Motor neuron (in vitro differentiated cells): ENCODE measurements around the gene MIEN1. TPM values are rescaled to one million over a fixed set of nuclear protein-coding genes. Genes with fewer than 3 reads are reported as not detected.
"Not testable (repeated sequence)": the region's sequence is repeated elsewhere in the genome, so short reads cannot be mapped to it uniquely, and the experiment has no call there.

ENCODE experiments used
- ATAC-seq, 8 experiments: fragments of 200-7000 bp; cut with Tn5 transposase; replicated peaks in 6 of 8; 2 replicates each; pipeline ENCODE4 v1.8.0; 2021; ENCODE audit warnings: mild to moderate bottlenecking in 8 of 8, moderate library complexity in 8 of 8
- H3K27ac ChIP-seq, 2 donors: fragments of 250-450 bp; sonication (Bioruptor Pico); 2 replicates each; pipeline ENCODE4 v1.9.0; 2021; ENCODE audit warnings: antibody characterized with exemption in 2 of 2, mild to moderate bottlenecking in 2 of 2, moderate library complexity in 1 of 2
- H3K4me1 ChIP-seq, 2 donors: fragments of 250-450 bp; sonication (Bioruptor Pico); replicated peaks in 1 of 2; 2 replicates each; pipeline ENCODE4 v1.6.1; 2021; ENCODE audit warnings: antibody characterized with exemption in 2 of 2, mild to moderate bottlenecking in 2 of 2, moderate library complexity in 1 of 2
- H3K4me3 ChIP-seq, 5 donors: fragments of 250-450 bp; sonication (Bioruptor Pico); 2 replicates each; pipeline ENCODE4 v1.9.0; 2021; ENCODE audit warnings: antibody characterized with exemption in 5 of 5, mild to moderate bottlenecking in 5 of 5, moderate library complexity in 4 of 5
- WGBS, 10 experiments: fragments of 450-650 bp; shearing (Covaris generic); methylation state at CpG; one replicate each; pipeline ENCODE4 v1.0.0; 2022; 5-methylcytosine and 5-hydroxymethylcytosine counted together
- in situ Hi-C, 9 experiments: fragments of 400-800 bp; cut with MboI; loops; one replicate each; pipeline ENCODE4 v1.15.0; 2021; ENCODE audit warnings: low sequenced_read_pairs in 9 of 9, low pct_unique_long_range_greater_than_20kb in 2 of 9; ENCODE audit not compliant: unreplicated experiment in 9 of 9
- total RNA-seq, 8 experiments: library from RNA; unstranded; fragments of 300-600 nt; gene quantifications; 2 replicates each; pipeline versions ENCODE4 v1.2.3 to v1.2.4, GENCODE V29; 2022

Gene MIEN1
- total RNA-seq, 8 experiments from 2014 or later, result 27.2 to 59.3 (median 40.5) TPM

- Histone ChIP-seq H3K4me3 (no peak overlapping the region), H3K27ac (no peak overlapping the region), H3K4me1 (peaks cover 0 to 13% of the 10 kb centered on the region in 2 donors)
- in situ Hi-C loops, result no loop called here
- ATAC-seq, result no peak
- 73 to 100% (median 100%) methylated on average over 1 to 3 of the region's 12 CpGs; no CpG with 5 or more reads in 6 of the 10 experiments for WGBS, 10 experiments
Observed at GRCh38 chr17:39705786-39706348, 24.5 kb downstream of the MIEN1 start.

- 0 to 89% (median 69%) methylated on average over 1 to 3 of the region's 11 CpGs; no CpG with 5 or more reads in 5 of the 10 experiments for WGBS, 10 experiments
- Histone ChIP-seq H3K4me3 (no peak overlapping the region), H3K4me1 (peaks cover 0 to 13% of the 10 kb centered on the region in 2 donors), H3K27ac (no peak overlapping the region)
- in situ Hi-C loops, result no loop called here
- ATAC-seq, result no peak
Observed at GRCh38 chr17:39704821-39705551, 25.3 kb downstream of the MIEN1 start.

GRCh38 chr17:39703913-39704312 lies 26.4 kb downstream of the MIEN1 start:
- H3K4me1 ChIP-seq, result peaks cover 0 to 19% of the 10 kb centered on the region in 2 donors
- WGBS, 10 experiments, result 50 to 95% (median 89%) methylated on average over 2 to 5 of the region's 5 CpGs; no CpG with 5 or more reads in 4 of the 10 experiments
- no peak overlapping the region for H3K4me3 ChIP-seq
- in situ Hi-C loops, result no loop called here
- no peak for ATAC-seq
- no peak overlapping the region for H3K27ac ChIP-seq

GRCh38 chr17:39702901-39703893 lies 27.1 kb downstream of the MIEN1 start:
- Histone ChIP-seq H3K27ac (no peak overlapping the region), H3K4me1 (peaks cover 0 to 19% of the 10 kb centered on the region in 2 donors), H3K4me3 (no peak overlapping the region)
- ATAC-seq, result peak in 2 of 8 experiments; percentile 12 to 23
- 43 to 83% (median 75%) methylated on average over 1 to 6 of the region's 12 CpGs; no CpG with 5 or more reads in 4 of the 10 experiments for WGBS, 10 experiments
- in situ Hi-C loops, result no loop called here

GRCh38 chr17:39701784-39702422 lies 28.4 kb downstream of the MIEN1 start:
- whole genome bisulfite sequencing, 10 experiments, result 0 to 85% (median 69%) methylated on average over 1 to 3 of the region's 4 CpGs; no CpG with 5 or more reads in 2 of the 10 experiments
- H3K27ac ChIP-seq, result no peak overlapping the region
- no peak for ATAC-seq
- peaks cover 0 to 19% of the 10 kb centered on the region in 2 donors for H3K4me1 ChIP-seq
- in situ Hi-C loops, result no loop called here
- H3K4me3 ChIP-seq, result no peak overlapping the region

- H3K4me1 ChIP-seq, result peaks cover 0 to 22% of the 10 kb centered on the region in 2 donors
- in situ Hi-C loops, result no loop called here
- no peak overlapping the region for H3K27ac ChIP-seq
- ATAC-seq, result no peak
- peak overlapping the region in 4 of 5 donors; percentile 38 to 50 (median 48) for H3K4me3 ChIP-seq
- WGBS, 10 experiments, result 0 to 50% (median 0%) methylated on average over 1 to 3 of the region's 10 CpGs; no CpG with 5 or more reads in 5 of the 10 experiments
Observed at GRCh38 chr17:39701012-39701783, 29.1 kb downstream of the MIEN1 start.

- H3K4me1 ChIP-seq, result peaks cover 6 to 30% of the 10 kb centered on the region in 2 donors
- in situ Hi-C loops, result no loop called here
- H3K27ac ChIP-seq, result peak overlapping the region in 1 of 2 donors; percentile 62
- peak; percentile 50 to 77 (median 62) for ATAC-seq
- peak overlapping the region; percentile 28 to 50 (median 47) for H3K4me3 ChIP-seq
- 0 to 13% (median 10%) methylated on average over 1 to 7 of the region's 57 CpGs; no CpG with 5 or more reads in 7 of the 10 experiments for WGBS, 10 experiments
Observed at GRCh38 chr17:39700148-39700987, 30.0 kb downstream of the MIEN1 start.

- H3K27ac ChIP-seq, result peak within 1 kb of the TSS in 1 of 2 donors; percentile 62
Observed at GRCh38 chr17:39699818-39700147, 30.5 kb downstream of the MIEN1 start, which contains the start of gene ERBB2. Gene ERBB2 (plus strand): TSS chr17:39700064. CDS start chr17:39700239, 175 bp downstream.

GRCh38 chr17:39699157-39699817 lies 31.0 kb downstream of the MIEN1 start:
- H3K27ac ChIP-seq, ATAC-seq, in situ Hi-C loops: not testable (repeated sequence)
- 15 to 70% (median 28%) methylated on average over 3 to 11 of the region's 11 CpGs; no CpG with 5 or more reads in 1 of the 10 experiments for WGBS, 10 experiments
- Histone ChIP-seq H3K4me1 (peaks cover 9 to 36% of the 10 kb centered on the region in 2 donors), H3K4me3 (peak overlapping the region; percentile 28 to 50 (median 47))

More at GRCh38 chr17:39699818-39700147, 30.5 kb downstream of the MIEN1 start, which contains the start of gene ERBB2:
- Histone ChIP-seq H3K4me1 (peaks cover 9 to 36% of the 10 kb centered on the region in 2 donors), H3K4me3 (peak within 1 kb of the TSS; percentile 28 to 50 (median 47))
- WGBS, 10 experiments, result 0 to 3% (median 0%) methylated on average over 2 to 8 of the region's 20 CpGs; no CpG with 5 or more reads in 4 of the 10 experiments
- peak; percentile 58 to 92 (median 67) for ATAC-seq
- in situ Hi-C loops, result no loop called here

- ATAC-seq, result no peak
- H3K4me1 ChIP-seq, result peaks cover 9 to 33% of the 10 kb centered on the region in 2 donors
- H3K27ac ChIP-seq, result no peak overlapping the region
- no peak overlapping the region for H3K4me3 ChIP-seq
- 82 to 100% (median 100%) methylated on average over 1 to 4 of the region's 5 CpGs; no CpG with 5 or more reads in 3 of the 10 experiments for WGBS, 10 experiments
- in situ Hi-C loops, result no loop called here
Observed at GRCh38 chr17:39697961-39698360, 32.4 kb downstream of the MIEN1 start.
